NCI-H748 treated with DMSO at 0.1 percent for 48 hours (cell line): ENCODE data around the gene TBL2.
"Not testable (repeated sequence)": the region's sequence is repeated elsewhere in the genome, so short reads cannot be mapped to it uniquely, and the experiment has no call there.

Source experiments
- DNase-seq: peaks from one replicate; lab custom pipeline; 2025; lab: John Stamatoyannopoulos, UW

TBL2 gene

DNA sequence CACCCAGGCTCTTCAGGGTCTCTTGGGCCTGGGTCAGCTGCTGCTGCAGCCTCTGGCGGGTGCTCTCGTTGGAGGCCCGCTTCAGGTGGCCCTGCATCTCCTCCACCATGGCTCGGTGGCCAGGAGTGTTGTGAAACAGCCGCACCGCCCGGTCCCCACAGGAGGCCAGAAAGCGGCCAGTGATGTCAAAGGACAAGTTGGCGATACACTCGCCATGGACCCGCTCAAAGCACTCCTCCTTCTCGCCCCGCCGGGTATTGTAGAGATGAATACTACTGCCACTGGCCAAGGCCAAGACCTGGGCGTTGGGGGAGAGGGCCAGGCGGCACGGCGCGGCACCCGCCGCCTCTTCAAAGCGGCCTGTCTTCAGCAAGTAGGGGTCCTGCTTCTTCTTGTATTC lies 7.9 kb downstream of the TBL2 start:
- no peak for DNase-seq

DNA sequence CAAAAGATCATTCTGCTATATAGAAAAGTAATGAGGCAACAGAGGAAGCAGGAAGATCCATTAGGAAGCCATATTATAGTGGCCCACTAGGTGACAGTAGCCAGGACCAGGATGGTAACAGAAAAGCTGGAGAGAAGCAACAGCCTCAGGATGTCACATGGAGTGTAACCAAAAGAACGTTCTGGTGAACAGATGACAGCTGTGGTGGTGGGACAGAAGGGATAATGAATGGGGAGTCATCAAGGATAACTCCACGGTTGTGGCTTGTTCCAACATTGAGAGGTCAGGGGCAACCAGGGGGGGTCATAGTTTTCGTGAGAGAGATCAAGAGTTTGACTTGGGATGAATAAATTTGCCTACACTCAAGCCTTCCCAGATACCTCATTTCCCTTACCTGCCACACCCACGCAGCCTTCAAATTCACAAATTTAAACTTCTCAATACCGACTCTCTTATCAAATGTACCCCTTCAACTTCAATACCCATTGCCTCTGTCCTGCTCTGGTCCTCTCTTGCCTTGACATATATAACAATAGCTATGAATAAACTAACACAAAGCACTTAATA lies 9.3 kb downstream of the TBL2 start:
- DNase-seq: no peak

DNA sequence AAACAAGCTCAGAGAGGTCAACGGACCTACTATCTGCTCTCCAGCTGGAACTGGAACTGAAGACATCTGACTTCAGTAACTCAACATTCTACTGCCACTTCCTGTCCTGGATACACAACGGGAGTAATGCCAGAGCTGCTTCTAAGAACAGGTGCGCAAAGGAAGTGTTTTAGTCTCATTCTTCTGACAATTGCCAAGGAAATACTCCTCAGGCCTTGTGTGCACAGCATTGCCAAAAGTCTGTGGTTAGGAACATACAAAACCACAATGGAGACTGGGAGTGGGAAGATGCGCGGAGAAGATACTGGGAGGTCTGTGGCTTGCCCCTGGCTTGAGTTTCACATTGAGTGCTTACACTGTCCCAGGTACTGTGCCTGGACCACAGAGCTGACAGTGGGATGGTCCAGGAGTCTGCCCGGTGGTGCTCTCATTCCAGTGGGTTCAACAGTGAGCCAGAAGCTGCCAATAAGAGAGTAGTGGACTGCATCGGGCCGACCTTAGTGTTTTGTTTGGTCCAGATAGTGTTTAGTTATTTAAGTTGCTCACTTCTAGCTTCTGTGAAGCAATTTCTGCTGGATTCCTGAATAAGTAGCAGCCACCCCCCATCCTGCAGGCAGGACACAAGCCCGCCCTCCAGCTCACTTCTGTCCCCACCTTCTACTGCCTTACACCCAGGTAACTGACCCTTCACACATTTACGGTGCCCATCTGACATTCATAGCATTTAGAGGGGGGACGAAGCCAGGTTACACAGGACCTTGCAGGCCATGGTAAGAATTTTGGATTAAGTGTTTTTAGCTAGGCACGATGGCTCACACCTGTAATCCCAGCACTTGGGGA lies 10.3 kb downstream of the TBL2 start:
- DNase-seq: no peak

DNA sequence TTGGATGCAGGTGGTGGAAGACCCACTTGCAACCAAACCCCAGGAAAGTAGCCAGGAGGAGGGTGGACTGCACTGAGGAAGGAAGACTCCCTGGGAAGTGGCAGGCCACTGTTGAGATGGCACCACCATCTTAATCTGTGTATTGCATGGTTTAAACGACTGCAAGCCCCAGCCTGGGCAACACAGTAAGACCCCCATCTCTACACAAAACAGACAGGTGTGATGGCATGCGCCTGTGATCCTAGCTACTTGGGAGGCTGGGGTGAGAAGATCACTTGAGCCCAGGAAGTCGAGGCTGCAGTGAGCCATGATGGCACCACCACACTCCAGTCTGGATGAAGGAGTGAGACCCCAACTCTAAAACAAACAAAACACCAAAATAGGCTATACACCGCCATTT lies 11.2 kb downstream of the TBL2 start:
- no peak for DNase-seq

DNA sequence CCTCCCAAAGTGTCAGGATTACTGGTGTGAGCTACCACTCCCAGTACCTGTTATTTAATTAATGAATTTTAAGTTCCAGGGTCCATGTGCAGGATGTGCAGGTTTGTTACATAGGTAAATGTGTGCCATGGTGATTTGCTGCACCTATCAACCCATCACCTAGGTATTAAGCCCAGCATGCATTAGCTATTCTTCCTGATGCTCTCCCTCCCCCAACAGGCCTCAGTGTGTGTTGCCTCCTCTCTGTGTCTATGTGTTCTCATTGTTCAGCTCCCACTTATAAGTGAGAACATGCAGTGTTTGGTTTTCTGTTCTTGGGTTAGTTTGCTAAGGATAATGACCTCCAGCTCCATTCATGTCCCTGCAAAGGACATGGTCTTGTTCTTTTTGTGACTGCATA lies 11.9 kb downstream of the TBL2 start:
- DNase-seq: not testable (repeated sequence)

DNA sequence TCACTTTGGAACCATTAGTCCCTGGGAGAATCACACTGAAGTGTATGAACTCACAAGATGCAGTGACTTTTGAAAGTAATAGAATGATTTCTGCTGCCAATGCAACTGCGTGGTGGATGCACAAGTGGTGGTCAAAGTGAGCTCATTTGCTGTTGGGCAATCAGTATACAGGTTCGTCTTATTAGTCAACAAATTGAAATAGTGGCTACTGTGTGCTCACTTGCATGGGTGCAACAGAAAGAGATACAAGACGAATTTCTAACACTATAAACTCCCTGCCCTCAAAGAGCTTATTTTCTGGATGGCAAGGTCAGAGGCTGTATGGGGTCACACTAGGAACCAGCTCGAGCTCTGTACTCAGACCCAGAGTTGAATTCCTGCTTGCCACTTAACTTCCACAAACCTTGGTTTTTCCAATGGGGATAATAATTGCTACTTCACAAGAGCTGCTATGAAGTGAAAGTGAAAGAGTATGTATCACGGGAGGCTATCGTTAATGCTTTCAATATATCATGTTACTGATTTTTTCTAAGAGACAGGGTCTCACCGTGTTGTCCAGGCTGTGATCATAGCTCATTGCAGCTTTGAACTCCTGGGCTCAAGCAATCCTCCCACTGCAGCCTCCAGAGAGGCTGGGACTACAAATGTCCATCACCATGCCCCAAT lies 12.6 kb downstream of the TBL2 start:
- no peak for DNase-seq

DNA sequence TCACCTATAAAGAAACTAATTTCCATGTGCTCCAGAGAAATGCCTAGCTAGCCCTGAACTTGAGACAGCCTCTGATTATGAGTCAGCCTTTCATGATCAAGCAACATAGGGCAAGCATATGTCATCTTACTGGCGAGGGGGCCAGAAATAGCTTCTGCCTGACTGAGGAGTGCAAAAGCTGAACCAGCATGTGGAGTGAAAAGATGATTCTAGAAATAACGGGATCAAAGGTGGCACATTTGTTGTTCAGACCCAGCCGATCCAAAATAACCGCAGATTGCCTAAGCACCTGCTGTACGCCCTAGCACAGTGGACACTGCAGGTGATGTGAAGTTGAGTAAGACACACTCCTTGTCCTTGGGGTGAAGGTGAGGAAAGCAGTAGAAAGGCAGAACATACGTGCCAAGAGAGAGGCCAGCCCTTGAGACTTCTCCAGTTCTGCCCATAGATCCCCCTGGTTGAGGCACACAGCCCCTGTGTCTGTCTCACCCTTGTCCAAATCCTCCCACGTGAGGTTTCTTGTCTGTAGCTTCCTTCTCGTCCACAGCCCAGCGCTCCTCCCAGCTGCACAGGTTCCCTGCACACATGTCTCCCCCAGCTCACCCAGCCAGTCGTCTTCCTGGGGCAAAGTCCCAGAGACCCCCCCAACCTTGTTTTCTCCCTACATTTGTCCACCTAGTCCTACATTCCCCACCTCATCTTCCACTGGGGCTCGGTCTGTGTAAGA lies 18.1 kb downstream of the TBL2 start:
- DNase-seq: no peak

DNA sequence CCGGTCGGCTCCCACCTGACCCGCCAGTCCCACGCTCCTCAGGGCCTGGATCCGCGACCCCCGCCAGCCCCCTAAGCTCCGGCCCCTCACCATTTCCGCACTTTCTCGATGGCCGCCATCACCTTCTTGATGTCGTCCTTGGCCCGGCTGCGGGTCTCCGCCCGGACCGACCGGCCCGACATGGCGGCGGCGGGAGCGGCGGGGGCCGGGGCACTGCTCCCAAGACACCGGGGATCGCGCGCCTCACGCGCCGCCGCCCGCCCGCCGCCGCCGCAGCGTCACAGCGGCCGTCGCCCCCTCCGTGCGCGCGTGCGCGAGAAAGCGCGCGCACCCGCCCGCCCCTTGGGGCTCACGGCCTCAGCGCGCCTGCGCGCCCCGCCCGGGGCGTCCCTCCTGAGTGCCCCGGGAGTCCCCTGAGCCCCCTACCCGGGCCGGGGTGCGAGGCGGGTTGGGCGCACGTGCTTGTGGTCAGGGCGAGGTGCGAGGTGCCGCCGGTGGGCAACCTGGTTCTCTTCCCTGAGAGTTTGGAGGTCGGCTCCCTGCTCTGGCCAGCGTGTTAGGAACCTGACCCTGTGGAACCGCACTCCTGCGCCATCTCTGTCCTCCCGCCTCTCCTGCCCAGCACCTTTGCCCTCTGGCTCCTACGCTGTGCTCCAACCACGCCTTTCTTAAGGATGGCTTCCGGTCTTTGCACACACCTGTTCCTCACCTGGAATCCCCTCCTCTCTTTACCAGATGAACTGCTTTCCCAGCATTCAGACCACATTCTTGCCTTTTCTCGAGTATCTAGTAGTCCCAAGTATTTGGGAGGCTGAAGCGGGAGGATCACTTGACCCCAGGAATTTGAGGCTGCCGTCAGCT lies 20.8 kb downstream of the TBL2 start, which contains the start of gene BCL7B:
TSS of gene BCL7B (minus strand) at position 294 of the 861 bp plus-strand sequence. CDS start at position 182, 112 bp downstream.
- peak; percentile 42 for DNase-seq

DNA sequence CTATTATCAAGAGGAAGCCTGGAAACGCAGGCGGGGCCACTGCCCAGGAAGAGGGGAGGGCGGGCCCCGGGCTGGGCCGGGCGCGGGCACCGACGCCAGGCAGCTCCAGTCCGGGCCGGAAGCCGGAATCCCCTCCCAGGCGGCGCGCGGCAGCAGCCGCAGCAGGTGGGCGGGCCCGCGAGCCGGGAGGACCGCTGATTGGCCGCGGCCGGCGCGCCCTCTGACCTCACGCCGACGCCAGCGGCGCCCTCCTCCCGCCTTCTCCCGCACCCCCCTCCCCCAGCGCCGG lies 21.3 kb downstream of the TBL2 start:
- peak; percentile 89 for DNase-seq

DNA sequence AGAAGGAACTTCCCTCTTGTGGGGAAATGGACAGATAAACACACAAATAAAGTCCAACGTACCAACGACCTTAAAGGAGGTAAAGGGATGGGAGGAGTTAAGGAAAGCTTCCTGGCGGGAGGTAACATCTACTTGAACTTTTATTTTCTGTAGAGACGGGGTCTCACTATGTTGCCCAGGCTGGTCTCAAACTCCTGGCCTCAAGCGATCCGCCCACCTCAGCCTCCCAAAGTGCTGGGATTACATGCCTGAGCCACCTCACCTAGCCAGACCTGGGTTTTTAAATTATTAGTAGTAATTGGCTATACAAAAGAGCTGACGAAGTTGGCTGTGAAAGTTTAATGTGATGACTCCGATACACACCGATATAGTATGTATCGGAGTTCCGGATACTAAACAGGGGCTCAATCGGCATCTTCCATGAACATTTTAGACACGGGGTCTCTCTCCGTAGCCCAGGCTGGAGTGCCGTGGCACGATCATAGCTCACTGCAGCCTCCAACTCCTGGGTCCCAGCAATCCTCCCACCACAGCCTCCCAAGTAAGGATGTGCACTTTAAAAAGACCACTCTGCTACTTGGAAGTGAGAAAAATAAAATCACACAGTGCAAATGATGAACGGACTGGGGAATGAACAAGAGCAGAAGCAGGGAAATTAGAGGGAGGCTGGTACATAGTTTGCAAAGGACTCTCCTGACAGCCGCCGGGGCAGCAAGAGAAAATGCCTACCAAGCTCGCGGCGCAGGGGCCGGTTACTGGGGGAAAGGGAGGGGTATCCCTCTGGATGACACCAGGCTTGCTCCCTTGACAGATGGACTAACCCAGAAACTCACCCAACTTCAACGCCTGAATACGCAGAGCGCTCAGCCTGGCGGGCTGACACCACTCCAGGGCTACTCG lies 21.9 kb downstream of the TBL2 start:
- no peak for DNase-seq

DNA sequence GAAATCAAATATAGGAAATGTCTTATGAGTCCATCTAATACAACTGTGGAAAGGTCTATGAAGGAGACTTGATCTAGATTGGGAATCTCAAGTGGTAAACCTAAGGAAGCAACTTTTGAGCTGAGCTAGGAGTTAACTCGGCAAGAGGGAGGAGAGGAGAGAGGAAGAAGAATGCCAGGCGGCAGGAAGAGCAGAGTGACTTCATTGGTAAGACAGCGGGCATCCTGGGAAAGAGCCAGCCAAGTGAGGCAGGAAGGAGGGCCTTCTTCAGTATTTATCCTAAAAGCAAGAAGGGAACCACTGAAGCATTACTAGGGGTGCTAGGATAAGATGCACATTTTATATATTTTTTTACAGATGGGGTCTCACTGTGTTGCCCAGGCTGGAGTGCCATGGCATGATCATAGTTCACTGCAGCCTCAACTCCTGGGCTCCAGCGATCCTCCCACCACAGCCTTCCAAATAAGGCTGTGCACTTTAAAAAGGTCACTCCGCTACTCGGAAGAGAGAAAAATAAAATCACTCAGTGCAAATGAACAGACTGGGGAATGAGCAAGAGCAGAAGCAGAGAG lies 22.9 kb downstream of the TBL2 start:
- no peak for DNase-seq

DNA sequence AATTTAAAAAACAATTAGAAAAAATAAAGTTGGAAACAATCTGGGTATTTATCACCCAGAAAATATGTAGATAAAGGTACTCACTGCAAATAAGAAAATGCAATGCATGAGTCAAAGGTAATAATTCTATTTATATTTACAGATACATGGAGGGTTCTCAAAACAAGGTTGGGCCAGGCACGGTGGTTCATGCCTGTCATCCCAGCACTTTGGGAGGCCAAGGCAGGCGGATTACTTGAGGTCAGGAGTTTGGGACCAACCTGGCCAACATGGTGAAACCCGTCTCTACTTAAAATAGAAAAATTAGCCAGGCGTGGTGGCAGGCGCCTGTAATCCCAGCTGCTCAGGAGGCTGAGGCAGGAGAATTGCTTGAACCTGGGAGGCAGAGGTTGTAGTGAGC lies 28.3 kb downstream of the TBL2 start:
- DNase-seq: not testable (repeated sequence)

DNA sequence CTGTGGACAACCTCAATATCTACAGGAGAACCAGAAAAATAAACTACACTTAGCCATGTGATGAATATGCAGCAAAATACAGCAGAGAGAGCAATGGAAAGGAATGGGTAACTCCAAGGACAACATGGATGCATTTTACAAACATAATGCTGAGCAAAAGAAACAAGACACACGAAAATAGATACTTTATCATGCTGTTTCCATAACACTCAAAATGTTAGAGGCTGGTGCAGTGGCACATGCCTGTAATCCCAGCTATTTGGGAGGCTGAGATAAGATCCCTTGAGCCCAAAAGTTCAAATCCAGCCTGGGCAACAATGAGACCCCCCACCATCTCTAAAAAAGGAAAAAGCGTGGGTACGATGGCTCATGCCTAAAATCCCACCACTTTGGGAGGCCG lies 29.2 kb downstream of the TBL2 start:
- DNase-seq: no peak

DNA sequence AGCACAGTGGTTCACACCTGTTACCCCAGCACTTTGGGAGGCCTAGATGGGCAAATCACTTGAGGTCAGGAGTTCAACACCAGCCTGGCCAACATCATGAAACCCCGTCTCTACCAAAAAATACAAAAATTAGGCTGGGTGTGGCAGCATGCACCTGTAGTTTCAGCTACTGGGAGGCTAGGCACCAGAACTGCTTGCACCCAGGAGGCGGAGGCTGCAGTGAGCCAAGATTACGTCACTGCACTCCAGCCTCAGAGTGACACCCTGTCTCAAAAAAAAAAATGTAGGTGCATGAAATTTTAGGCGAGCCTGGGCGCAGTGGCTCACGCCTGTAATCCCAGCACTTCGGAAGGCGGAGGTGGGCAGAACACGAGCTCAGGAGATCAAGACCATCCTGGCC lies 30.5 kb downstream of the TBL2 start:
- DNase-seq: no peak

DNA sequence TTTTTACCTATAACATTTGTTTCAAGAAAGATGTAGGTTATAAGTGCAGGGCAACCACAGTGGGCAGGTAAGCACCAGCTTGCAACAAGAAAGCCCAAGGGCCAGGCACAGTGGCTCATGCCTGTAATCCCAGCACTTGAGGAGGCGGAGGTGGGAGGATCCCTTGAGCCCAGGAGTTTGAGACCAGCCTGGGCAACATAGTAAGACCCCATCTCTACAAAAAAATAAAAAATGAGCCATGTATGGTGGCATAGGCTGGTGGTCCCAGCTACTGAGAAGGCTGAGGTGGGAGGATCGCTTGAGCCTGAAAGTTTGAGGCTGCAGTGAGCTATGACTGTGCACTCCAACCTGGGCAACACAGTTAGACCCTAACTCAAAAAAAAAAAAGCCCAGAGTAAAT lies 33.7 kb downstream of the TBL2 start:
- DNase-seq: no peak

DNA sequence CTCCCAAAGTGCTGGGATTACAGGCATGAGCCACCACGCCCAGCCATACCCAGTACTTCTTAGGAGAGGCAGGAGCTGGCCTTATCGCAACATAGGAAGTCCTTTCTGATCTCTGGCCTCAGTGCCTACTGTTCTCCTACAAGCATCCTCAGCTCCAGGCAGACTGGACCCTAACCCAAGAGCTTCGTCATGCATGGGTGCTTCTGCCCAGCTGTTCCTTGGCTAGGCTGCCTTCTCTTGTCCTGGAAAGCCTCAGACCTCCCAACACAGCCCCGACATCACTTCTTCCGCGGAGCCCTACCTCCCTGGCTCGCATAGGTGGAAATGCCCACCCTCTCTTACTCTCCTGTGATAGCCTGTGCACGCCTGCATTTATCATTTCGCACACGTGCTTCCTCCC lies 36.7 kb downstream of the TBL2 start:
- DNase-seq: no peak

DNA sequence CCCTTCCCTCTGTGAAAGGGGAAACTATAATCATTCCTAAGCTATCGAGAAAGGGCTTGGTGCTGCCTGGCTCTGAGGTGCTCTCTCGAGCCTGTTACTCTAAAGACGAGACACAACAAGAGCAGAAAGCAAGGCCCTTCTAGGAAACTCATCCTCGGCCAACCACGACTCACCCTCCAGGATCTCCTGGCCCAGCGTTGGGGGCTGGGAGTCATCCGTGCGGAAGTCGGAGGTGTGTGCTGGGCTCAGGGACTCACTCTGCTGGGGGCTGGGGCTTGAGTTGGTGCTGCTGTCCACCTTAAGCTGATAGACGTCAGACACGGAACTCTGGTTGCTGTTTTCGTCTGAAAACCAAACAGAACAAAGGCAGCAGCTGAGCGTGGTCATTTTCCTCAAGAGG lies 38.7 kb downstream of the TBL2 start:
- DNase-seq: no peak

DNA sequence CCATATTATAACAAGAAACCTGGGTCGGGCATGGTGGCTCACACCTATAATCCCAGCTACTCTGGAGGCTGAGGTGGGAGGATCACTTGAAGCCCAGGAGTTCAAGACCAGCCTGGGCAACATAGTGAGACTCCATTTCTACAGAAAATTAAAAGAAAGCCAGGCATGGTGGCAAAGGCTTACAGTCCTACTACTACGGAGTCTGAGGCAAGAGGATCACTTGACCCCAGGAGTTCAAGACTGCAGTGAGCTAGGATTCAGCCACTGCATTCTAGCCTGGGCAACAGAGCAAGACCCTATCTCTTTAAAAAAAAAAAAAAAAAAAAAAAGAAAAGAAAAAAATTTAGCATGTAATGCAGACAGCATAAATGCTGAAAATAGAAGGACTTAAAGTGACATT lies 39.9 kb downstream of the TBL2 start:
- not testable (repeated sequence) for DNase-seq

DNA sequence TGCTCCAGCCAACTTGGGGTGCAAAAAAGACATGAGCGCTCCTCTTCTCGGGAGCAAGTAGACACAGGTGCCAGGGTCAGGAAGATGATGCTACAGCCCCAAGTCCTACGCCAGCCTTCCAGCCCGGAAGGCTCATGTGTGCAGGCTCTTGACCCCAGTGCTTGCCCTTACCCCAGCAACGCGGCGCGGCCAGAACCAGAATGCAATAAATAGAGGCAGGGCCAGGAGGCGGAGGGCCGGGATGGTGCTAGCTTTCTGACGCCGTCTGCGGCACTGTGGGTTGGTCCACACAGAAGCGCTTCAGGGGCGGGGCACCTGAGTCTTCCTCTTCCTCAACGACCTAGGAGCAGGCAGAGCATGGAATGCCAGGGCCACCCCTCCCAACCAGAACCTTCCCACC lies 41.3 kb downstream of the TBL2 start:
- no peak for DNase-seq

DNA sequence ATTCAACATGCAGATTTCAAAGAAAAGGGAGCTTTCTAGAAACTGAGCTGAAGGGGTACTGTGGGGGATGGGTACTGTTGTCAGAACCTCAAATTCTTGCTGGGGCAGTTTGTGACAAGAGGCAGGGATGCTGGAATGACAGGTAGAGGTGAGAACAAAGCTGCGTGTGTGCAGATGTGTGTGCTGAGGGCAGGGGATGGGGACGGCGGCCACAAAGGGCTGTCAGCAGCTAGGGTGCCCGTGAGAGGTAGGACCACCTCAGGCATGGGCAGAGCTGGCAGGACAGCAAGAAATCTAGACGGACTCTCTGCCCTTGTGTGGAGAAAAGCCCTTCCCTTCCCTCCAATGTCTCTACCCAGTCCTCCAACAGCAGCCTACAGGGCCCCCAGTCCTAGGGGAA lies 41.9 kb downstream of the TBL2 start:
- DNase-seq: no peak
